Lower lobe of right lung (tissue), 2 donors: ENCODE measurements around the gene PTPRN2. TPM values are rescaled to one million over a fixed set of nuclear protein-coding genes. Genes with fewer than 3 reads are reported as not detected.
A peak's percentile ranks its signal among the peaks of the same experiment; 100 is the strongest.

Experiments
- ATAC-seq, 2 donors: fragments of 200-7000 bp; cut with Tn5 transposase; one replicate each; pipeline ENCODE4 v1.9.1; 2020 to 2022; ENCODE audit warnings: mild to moderate bottlenecking in 2 of 2, moderate library complexity in 2 of 2
- DNase-seq: peaks from one replicate; pipeline ENCODE4 v3.0.0-alpha.2; 2020
- H3K27ac ChIP-seq: fragments of 200-600 bp; one replicate; pipeline ENCODE4 v1.8.0; 2022
- H3K27me3 ChIP-seq: fragments of 200-600 bp; one replicate; pipeline ENCODE4 v1.8.0; 2022; ENCODE audit warnings: low read depth
- H3K36me3 ChIP-seq: fragments of 200-600 bp; one replicate; pipeline ENCODE4 v1.8.0; 2022; ENCODE audit warnings: mild to moderate bottlenecking
- H3K4me1 ChIP-seq: fragments of 200-600 bp; one replicate; pipeline ENCODE4 v1.8.0; 2022
- H3K4me3 ChIP-seq: fragments of 200-600 bp; one replicate; pipeline ENCODE4 v1.8.0; 2022; ENCODE audit warnings: mild to moderate bottlenecking
- H3K9me3 ChIP-seq: fragments of 200-600 bp; one replicate; pipeline ENCODE4 v1.8.0; 2022
- CTCF ChIP-seq: fragments of 200-600 bp; IDR thresholded peaks from one replicate; pipeline ENCODE4 v1.8.0; 2022; ENCODE audit warnings: antibody characterized with exemption, mild to moderate bottlenecking
- intact Hi-C: fragments of 100-400 bp; cut with DNase I; formaldehyde crosslinking; loops from one replicate; pipeline ENCODE4 v1.11.0; 2022
- total RNA-seq: library from RNA; stranded (reverse); fragmentation: NEBNext Ultra II Directional; extraction: Animal tissue kit (Norgen Biotek cat#: 25700); gene quantifications from one replicate; pipeline ENCODE4 v1.2.1, GENCODE V29; 2021
- donor health status: DM: no; HTN: yes; CAD: no; lungs with severe emphysema.

Gene PTPRN2
- total RNA-seq, 1 donor from 2014 or later: 6.8 TPM

DNA sequence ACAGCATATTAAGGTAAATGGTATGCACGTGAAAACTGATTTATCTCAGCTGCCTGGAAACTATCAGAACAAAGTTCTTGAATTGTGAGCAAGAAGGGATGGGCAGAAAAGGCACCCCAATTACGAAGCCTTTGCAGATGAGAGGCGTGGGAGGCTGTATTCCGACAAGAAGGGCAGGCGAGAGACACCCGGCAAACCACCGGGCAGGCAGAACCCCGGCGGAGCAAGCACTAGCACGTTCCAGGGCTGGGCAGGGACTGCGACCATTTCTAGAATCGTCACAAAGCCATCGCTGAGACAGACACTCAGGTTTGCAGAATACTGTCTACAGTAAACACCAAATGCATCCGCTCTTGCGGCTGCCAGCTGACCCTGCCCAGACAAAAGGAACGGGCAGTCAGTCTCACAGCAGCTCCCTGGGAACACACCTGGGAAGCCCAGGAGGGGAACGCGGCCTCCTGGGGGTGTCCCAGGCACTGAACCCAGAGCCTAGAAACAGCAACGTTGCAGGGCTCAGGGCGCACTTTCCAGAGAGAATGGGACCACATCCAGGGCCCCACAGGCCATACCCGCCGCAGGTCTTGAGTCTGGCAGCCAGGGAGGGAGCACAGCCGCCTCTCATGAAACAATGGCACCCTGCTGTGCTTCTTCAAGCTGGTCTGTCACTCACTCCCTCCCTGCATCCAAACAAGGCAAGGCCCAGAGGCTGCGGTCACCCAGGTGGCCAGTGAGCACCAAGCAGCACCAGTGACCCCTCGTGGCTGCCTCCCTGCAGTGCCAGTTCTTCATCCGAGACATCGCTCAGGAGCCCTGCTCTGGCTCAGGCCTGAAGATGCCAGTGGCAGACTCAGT, 261.9 kb downstream of the PTPRN2 start:
- Histone ChIP-seq H3K27ac (no peak overlapping the region), H3K4me1 (no peaks in the 10 kb centered on the region), H3K4me3 (no peak overlapping the region), H3K27me3 (peaks cover 8% of the 10 kb centered on the region), H3K9me3 (no peaks in the 10 kb centered on the region), H3K36me3 (no peaks in the 10 kb centered on the region)
- no peak for DNase-seq
- intact Hi-C loops: no loop called here
- TF ChIP-seq CTCF: peak; percentile 27
- peak in 1 of 2 donors; percentile 72 for ATAC-seq

GRCh38 chr7:158324397-158325360, 262.9 kb downstream of the PTPRN2 start:
- DNase-seq: no peak
- no peak overlapping the region for H3K4me3 ChIP-seq
- peaks cover 8% of the 10 kb centered on the region for H3K27me3 ChIP-seq
- TF ChIP-seq CTCF: no peak
- H3K27ac ChIP-seq: no peak overlapping the region
- intact Hi-C loops: no loop called here
- H3K4me1 ChIP-seq: no peaks in the 10 kb centered on the region
- no peak for ATAC-seq
- no peaks in the 10 kb centered on the region for H3K9me3 ChIP-seq
- H3K36me3 ChIP-seq: no peaks in the 10 kb centered on the region

DNA sequence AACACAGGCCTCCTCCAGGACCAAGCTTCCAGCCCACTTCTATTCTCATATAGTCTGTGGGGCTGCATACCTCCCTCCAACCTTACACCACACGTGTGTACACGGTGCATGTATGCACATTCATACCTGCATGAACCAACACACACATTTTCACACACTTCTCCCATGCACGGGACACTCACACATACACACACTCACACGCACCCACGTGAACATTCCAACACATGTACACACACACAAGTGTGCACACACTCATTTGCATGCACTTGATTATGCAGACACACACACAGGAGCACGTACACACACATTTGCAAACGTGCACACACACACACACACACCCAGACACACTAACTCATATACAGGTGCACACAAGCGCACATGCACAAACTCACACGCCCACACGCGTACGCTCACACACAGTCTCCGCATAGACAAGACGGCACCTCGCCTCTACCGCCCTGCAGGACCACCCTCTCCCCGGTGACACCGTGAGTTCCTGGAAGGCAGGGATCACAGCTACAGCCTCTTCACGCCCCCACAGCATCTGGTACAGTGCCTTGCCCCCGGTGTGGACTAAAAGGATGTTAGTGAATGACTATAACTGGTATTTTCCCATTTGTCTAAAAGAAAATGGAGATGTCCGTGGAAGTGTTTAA, 263.8 kb downstream of the PTPRN2 start:
- Histone ChIP-seq H3K4me1 (no peaks in the 10 kb centered on the region), H3K4me3 (no peak overlapping the region), H3K27ac (no peak overlapping the region), H3K9me3 (no peaks in the 10 kb centered on the region), H3K27me3 (peaks cover 8% of the 10 kb centered on the region), H3K36me3 (no peaks in the 10 kb centered on the region)
- TF ChIP-seq CTCF: no peak
- ATAC-seq (no peak), DNase-seq (no peak)
- intact Hi-C loops: no loop called here

GRCh38 chr7:158322616-158323530, 264.8 kb downstream of the PTPRN2 start:
- Histone ChIP-seq H3K4me1 (no peaks in the 10 kb centered on the region), H3K9me3 (no peaks in the 10 kb centered on the region), H3K4me3 (no peak overlapping the region), H3K27me3 (peaks cover 8% of the 10 kb centered on the region), H3K27ac (no peak overlapping the region), H3K36me3 (no peaks in the 10 kb centered on the region)
- intact Hi-C loops: no loop called here
- TF ChIP-seq CTCF: no peak
- ATAC-seq: no peak
- DNase-seq: no peak
